Hepatocyte (in vitro differentiated cells): Measurements from ENCODE around the gene DDIT4. TPM values are rescaled to one million over a fixed set of nuclear protein-coding genes. Genes with fewer than 3 reads are reported as not detected.

ENCODE experiments used
- DNase-seq: peaks from one replicate; pipeline ENCODE4 v3.0.0-alpha.2; 2016; ENCODE audit warnings: low spot score
- H2AFZ ChIP-seq: fragments of 200-600 bp; sonication (generic); 2 replicates; pipeline ENCODE4 v1.6.0; 2016; ENCODE audit warnings: antibody characterized with exemption, mild to moderate bottlenecking
- H3K27ac ChIP-seq: fragments of 200-600 bp; sonication (generic); 2 replicates; pipeline ENCODE4 v1.5.1; 2016; ENCODE audit warnings: mild to moderate bottlenecking
- H3K27me3 ChIP-seq: fragments of 200-600 bp; sonication (generic); 2 replicates; pipeline ENCODE4 v1.6.1; 2016
- H3K36me3 ChIP-seq: fragments of 200-600 bp; sonication (generic); replicated peaks from 2 replicates; pipeline ENCODE4 v1.5.1; 2016; ENCODE audit warnings: low read depth; ENCODE audit not compliant: insufficient read depth
- H3K4me1 ChIP-seq: fragments of 200-600 bp; sonication (generic); 2 replicates; pipeline ENCODE4 v1.5.1; 2016; ENCODE audit warnings: mild to moderate bottlenecking, moderate library complexity; ENCODE audit not compliant: insufficient read depth
- H3K4me2 ChIP-seq: fragments of 200-600 bp; sonication (generic); 2 replicates; pipeline ENCODE4 v1.6.0; 2016
- H3K4me3 ChIP-seq: fragments of 200-600 bp; sonication (generic); 2 replicates; pipeline ENCODE4 v1.5.1; 2016; ENCODE audit warnings: mild to moderate bottlenecking
- H3K79me2 ChIP-seq: fragments of 200-600 bp; sonication (generic); 2 replicates; pipeline ENCODE4 v1.6.0; 2017; ENCODE audit warnings: mild to moderate bottlenecking
- H3K9me2 ChIP-seq: fragments of 200-600 bp; sonication (generic); replicated peaks from 2 replicates; pipeline ENCODE4 v1.6.0; 2017; ENCODE audit warnings: mild to moderate bottlenecking; ENCODE audit not compliant: insufficient read depth
- H3K9me3 ChIP-seq: fragments of 200-600 bp; sonication (generic); 2 replicates; pipeline ENCODE4 v1.5.1; 2016; ENCODE audit warnings: low read depth, mild to moderate bottlenecking
- H4K20me1 ChIP-seq: fragments of 200-600 bp; sonication (generic); 2 replicates; pipeline ENCODE4 v1.6.0; 2016; ENCODE audit warnings: mild to moderate bottlenecking; ENCODE audit not compliant: insufficient read depth, poor library complexity, severe bottlenecking
- EZH2 ChIP-seq: fragments of 200-600 bp; sonication (generic); IDR thresholded peaks from 2 replicates; pipeline ENCODE4 v1.6.1; 2016; ENCODE audit warnings: antibody characterized with exemption, mild to moderate bottlenecking, borderline replicate concordance
- EZH2phosphoT487 ChIP-seq: fragments of 200-600 bp; sonication (generic); IDR thresholded peaks from one replicate; pipeline ENCODE4 v1.6.1; 2018; ENCODE audit warnings: antibody characterized with exemption, mild to moderate bottlenecking, low read depth, moderate library complexity; ENCODE audit not compliant: unreplicated experiment, severe bottlenecking
- WGBS: methylation state at CpG from one replicate; pipeline ENCODE4 v1.1.6; 2016; ENCODE audit warnings: low lambda C conversion rate; ENCODE audit errors: missing lambda C conversion rate; 5-methylcytosine and 5-hydroxymethylcytosine counted together
- polyA plus RNA-seq: library from polyadenylated mRNA; unstranded; fragments of >200 nt; fragmentation: Nextera tagmentation; extraction: Ambion mirVana; gene quantifications from 2 replicates; pipeline ENCODE4 v1.2.1, GENCODE V29; 2016
- total RNA-seq: library from RNA; depleted of rRNA; stranded (reverse); fragments of >200 nt; gene quantifications from 2 replicates; pipeline ENCODE4 v1.2.3, GENCODE V29; 2014
- TF ChIP-seq, protein P1 (sequence below): fragments of 200-600 bp; sonication (generic); IDR thresholded peaks from 2 replicates; pipeline ENCODE4 v1.5.1; 2016; ENCODE audit warnings: antibody characterized with exemption, mild to moderate bottlenecking; ENCODE audit not compliant: poor library complexity

DDIT4 gene
- total and polyA plus RNA-seq, 2 experiments from 2014 or later = 165 to 235 TPM

DNA sequence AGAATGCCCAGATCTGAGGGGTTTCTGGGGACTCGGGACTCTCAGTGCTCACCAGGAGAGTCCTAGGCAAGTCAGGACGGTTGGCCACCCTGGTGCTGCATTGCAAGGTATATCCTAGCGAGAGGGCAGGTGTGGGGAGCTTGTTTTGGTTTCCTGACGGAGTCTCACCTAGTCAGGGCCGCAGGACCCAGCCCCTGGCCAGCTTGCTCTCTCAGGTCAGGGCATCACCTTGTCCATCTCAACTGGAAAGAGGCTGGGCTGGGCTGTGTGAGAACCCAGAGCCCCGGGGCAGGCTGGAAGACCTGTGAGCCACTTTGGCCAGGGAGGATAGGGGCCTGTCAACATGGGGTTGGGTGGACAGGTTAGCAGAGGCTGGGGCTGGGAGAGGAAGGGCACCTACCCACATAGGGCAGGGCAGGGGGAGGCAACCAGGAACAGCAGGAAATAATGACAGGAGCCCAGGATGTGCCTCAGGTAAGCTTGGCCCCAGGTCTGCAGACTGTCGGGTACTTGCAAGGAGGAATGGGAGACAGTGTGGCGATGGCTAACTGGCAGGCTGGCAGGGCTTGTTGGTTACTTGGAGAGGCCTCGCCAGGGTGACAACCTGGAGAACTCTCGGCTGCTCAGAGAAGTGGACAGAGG, 49.5 kb downstream of the DDIT4 start:
- 95% methylated on average over 10 of the region's 10 CpGs for WGBS
- H3K27me3 ChIP-seq = no peaks in the 10 kb centered on the region
- TF ChIP-seq, protein P1, sequence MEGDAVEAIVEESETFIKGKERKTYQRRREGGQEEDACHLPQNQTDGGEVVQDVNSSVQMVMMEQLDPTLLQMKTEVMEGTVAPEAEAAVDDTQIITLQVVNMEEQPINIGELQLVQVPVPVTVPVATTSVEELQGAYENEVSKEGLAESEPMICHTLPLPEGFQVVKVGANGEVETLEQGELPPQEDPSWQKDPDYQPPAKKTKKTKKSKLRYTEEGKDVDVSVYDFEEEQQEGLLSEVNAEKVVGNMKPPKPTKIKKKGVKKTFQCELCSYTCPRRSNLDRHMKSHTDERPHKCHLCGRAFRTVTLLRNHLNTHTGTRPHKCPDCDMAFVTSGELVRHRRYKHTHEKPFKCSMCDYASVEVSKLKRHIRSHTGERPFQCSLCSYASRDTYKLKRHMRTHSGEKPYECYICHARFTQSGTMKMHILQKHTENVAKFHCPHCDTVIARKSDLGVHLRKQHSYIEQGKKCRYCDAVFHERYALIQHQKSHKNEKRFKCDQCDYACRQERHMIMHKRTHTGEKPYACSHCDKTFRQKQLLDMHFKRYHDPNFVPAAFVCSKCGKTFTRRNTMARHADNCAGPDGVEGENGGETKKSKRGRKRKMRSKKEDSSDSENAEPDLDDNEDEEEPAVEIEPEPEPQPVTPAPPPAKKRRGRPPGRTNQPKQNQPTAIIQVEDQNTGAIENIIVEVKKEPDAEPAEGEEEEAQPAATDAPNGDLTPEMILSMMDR = no peak
- H4K20me1 ChIP-seq = no peaks in the 10 kb centered on the region
- DNase-seq = peak; percentile 7
- peak overlapping the region; percentile 98 for H3K27ac ChIP-seq
- H3K36me3 ChIP-seq = no peaks in the 10 kb centered on the region
- no peak overlapping the region for H3K4me3 ChIP-seq
- no peak overlapping the region for H3K4me2 ChIP-seq
- H2AFZ ChIP-seq = no peak overlapping the region
- no peaks in the 10 kb centered on the region for H3K9me3 ChIP-seq
- no peaks in the 10 kb centered on the region for H3K79me2 ChIP-seq
- peaks cover 54% of the 10 kb centered on the region for H3K4me1 ChIP-seq
- H3K9me2 ChIP-seq = no peaks in the 10 kb centered on the region

DNA sequence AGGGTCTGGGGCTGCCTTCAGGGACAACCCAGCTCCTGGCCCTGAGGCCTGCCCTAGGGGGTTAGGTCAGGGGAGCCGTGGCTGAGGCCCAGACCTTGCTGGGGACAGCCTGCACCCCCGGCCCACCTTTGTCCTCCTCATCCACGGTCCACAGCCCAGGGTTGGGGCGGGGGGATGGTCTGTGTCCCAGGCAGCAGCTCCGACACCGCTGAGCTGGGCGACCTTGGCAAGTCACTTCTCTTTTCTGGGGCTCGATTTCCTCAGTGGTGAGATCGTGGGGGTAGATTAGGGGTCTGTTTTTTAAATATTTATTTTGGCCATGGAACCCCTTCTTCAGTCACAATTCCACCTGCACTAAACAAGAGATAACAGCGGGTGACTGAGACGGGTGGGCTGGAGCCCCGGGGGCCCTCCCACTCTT, 50.1 kb downstream of the DDIT4 start:
- Histone ChIP-seq H3K4me2 (no peak overlapping the region), H4K20me1 (no peaks in the 10 kb centered on the region), H3K9me2 (no peaks in the 10 kb centered on the region), H3K27ac (no peak overlapping the region), H3K27me3 (no peaks in the 10 kb centered on the region), H3K79me2 (no peaks in the 10 kb centered on the region), H2AFZ (no peak overlapping the region), H3K4me3 (no peak overlapping the region), H3K4me1 (peaks cover 51% of the 10 kb centered on the region), H3K9me3 (no peaks in the 10 kb centered on the region), H3K36me3 (no peaks in the 10 kb centered on the region)
- TF ChIP-seq, protein P1 = no peak
- TF ChIP-seq EZH2 (no peak), EZH2phosphoT487 (no peak)
- 82% methylated on average over 12 of the region's 12 CpGs for WGBS
- no peak for DNase-seq

Other genes starting within 250 kb of the DDIT4 start
- 3.0 and 3.2 TPM in 2 replicates for gene SPOCK2, start 185.4 kb upstream of the DDIT4 start, total RNA-seq
- gene SPOCK2, start 185.4 kb upstream of the DDIT4 start, polyA plus RNA-seq = 3.1 and 5.2 TPM in 2 replicates
- 109 and 117 TPM in 2 replicates for gene ANAPC16, start 57.9 kb upstream of the DDIT4 start, total RNA-seq
- gene ANAPC16, start 57.9 kb upstream of the DDIT4 start, polyA plus RNA-seq = 118 and 131 TPM in 2 replicates
- 38.7 and 43.3 TPM in 2 replicates for gene ASCC1, start 57.6 kb upstream of the DDIT4 start, total RNA-seq
- gene ASCC1, start 57.6 kb upstream of the DDIT4 start, polyA plus RNA-seq = 25.2 and 31.8 TPM in 2 replicates
- 31.0 and 33.5 TPM in 2 replicates for gene DNAJB12, start 81.0 kb downstream of the DDIT4 start, total RNA-seq
- gene DNAJB12, start 81.0 kb downstream of the DDIT4 start, polyA plus RNA-seq = 40.3 and 41.5 TPM in 2 replicates